DMS 273 (cell line): ENCODE measurements around the gene HSPA1B.

ENCODE experiments used
- DNase-seq: peaks from one replicate; lab custom pipeline; 2025; ENCODE audit not compliant: unreplicated experiment; lab: John Stamatoyannopoulos, UW

Gene HSPA1B

DNA sequence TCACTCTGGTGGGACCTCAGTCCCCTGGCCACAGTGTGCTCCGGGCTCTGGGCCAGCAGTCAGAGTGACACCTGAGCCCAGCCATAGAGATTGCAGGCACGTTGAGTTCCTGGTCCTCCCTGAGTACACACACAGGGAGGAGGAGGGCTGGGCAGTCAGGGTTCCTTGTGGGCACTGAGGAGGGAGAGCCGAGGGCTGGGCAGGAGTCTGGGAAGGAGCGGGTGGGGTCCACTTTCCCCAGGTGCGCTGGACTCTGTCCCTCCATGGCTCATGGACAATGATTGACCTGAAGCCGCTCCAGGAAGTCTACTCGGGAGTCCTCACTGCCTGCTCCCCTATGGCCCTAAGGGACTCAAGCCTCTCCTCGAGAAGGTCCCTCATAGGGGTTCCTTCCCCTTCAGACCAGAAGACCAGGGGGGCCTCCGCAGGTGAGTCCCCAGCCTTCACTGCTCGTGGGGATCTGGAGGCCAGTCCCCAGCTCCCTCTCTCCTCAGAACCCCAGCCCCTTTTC, 50.2 kb downstream of the HSPA1B start:
- DNase-seq, result peak; percentile 26

DNA sequence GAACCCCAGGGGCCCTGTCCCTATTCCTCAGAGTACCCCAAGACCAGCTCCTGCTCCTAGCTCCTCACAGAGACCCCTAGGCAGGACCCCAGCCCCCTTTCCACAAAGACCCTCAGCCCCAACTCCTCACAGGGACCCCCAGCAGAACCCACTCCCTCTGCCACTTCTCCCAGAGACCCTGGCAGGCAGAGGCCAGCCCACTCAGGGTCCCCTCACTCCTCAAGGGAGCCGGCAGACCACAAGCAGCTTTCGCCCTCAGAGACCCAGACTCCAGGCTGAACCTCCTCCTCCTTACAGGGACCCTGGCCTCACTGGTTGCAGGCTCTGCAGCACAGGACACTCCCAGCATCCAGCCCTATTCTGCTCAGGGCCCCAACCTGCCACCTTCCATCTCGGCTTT, 50.7 kb downstream of the HSPA1B start:
- DNase-seq, result no peak

DNA sequence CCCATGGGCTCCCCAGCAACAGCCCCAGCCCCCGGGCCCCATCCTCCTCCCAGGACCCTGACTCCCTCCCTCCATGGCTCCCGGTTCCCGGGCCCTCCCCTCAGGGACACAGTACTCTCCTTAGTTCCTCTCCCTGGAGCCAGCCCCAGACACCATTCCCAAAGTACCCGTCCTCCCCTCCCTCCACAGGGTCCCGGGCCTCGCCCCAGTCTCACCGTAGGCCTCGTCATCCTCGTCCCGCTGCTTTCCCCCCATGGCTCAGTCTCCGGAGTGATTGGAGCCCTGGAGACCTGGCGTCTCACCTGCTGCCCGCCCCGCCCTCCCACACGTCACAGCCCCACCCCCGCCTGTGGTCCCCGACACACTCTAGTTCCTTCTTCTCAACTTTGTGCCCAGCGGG, 51.2 kb downstream of the HSPA1B start, which contains the start of gene SLC44A4:
Gene SLC44A4, minus strand, starts transcription at position 272 of the 400 bp plus-strand sequence. Its CDS starts 17 bp downstream, at position 255.
- DNase-seq, result no peak

DNA sequence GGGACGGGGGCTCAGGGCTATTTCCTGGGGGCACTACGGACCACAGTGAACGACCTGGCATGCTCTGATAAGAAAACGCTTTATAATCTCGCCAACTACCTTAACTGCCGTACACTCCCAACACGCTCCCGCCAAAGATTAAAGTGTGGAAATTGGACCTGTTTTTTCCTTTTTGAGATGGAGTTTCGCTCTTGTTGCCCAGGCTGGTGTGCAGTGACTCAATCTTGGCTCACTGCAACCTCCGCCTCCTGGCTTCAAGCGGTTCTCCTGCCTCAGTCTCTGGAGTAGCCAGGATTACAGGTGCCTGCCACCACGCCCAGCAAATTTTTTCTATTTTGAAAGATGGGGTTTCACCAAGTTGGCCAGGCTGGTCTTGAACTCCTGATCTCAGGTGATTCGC, 51.6 kb downstream of the HSPA1B start:
- DNase-seq, result no peak
